Measurements from ENCODE around the gene CTXN1. TPM values are rescaled to one million over a fixed set of nuclear protein-coding genes. Genes with fewer than 3 reads are reported as not detected.

CTXN1 gene
- polyA plus RNA-seq, 10 donors = 0.85 to 3.4 (median 2.5) TPM

- no peak for DNase-seq
Observed at GRCh38 chr19:7915250-7916102, 10.5 kb downstream of the CTXN1 start.

- DNase-seq = no peak
Observed at GRCh38 chr19:7914598-7915045, 11.3 kb downstream of the CTXN1 start, which contains the start of gene TGFBR3L. TGFBR3L (plus strand) TSS chr19:7914830.

- DNase-seq = no peak
Observed at GRCh38 chr19:7914099-7914498, 11.8 kb downstream of the CTXN1 start.

GRCh38 chr19:7913652-7914051 lies 12.3 kb downstream of the CTXN1 start:
- DNase-seq = no peak

- DNase-seq = no peak
Observed at GRCh38 chr19:7912697-7913564, 13.0 kb downstream of the CTXN1 start.

- no peak for DNase-seq
Observed at GRCh38 chr19:7912144-7912696, 13.7 kb downstream of the CTXN1 start.

- DNase-seq = no peak
Observed at GRCh38 chr19:7911508-7912143, 14.3 kb downstream of the CTXN1 start.

GRCh38 chr19:7910321-7911161 lies 15.4 kb downstream of the CTXN1 start:
- no peak for DNase-seq

GRCh38 chr19:7909471-7910067 lies 16.4 kb downstream of the CTXN1 start:
- DNase-seq = no peak

- DNase-seq = no peak
Observed at GRCh38 chr19:7908742-7909461, 17.0 kb downstream of the CTXN1 start.

- DNase-seq = no peak
Observed at GRCh38 chr19:7908078-7908699, 17.7 kb downstream of the CTXN1 start.

GRCh38 chr19:7907544-7907943 lies 18.4 kb downstream of the CTXN1 start:
- no peak for DNase-seq

- DNase-seq = no peak
Observed at GRCh38 chr19:7907122-7907521, 18.8 kb downstream of the CTXN1 start.

- DNase-seq = peak in 1 of 3 donors; percentile 3
Observed at GRCh38 chr19:7905859-7906258, 20.1 kb downstream of the CTXN1 start.

- DNase-seq = peak in 1 of 3 donors; percentile 9
Observed at GRCh38 chr19:7905268-7905667, 20.7 kb downstream of the CTXN1 start.

GRCh38 chr19:7904074-7905020 lies 21.6 kb downstream of the CTXN1 start:
- DNase-seq = peak in 2 of 3 donors; percentile 49 to 77

GRCh38 chr19:7903244-7904073 lies 22.5 kb downstream of the CTXN1 start, which contains the start of gene MAP2K7:
MAP2K7 (plus strand) TSS chr19:7903877; CDS start chr19:7903945, 68 bp downstream.
- peak; percentile 99 to 100 (median 100) for DNase-seq

Measured in muscle of back (tissue), 11 donors.